Upper lobe of left lung (tissue), 4 donors: ENCODE data around the gene EPHA5.

Experiments
- CTCF ChIP-seq, 6 experiments: fragments of 450-650 bp in 4 of 6; fragments of 200-600 bp in 2 of 6; sonication (generic) in 2 of 6; IDR thresholded peaks; one replicate each; pipeline ENCODE4 v1.5.1; 2016 to 2019; ENCODE audit warnings: antibody characterized with exemption in 6 of 6
- POLR2A ChIP-seq, 4 donors: fragments of 450-650 bp; IDR thresholded peaks; one replicate each; pipeline ENCODE4 v1.5.1; 2016 to 2017; ENCODE audit warnings: antibody characterized with exemption in 4 of 4, mild to moderate bottlenecking in 2 of 4
- POLR2AphosphoS5 ChIP-seq, 2 donors: sonication (generic); formaldehyde crosslinking; IDR thresholded peaks; one replicate each; pipeline ENCODE4 v1.5.1; 2017; ENCODE audit warnings: antibody characterized with exemption in 2 of 2

- no peak for TF ChIP-seq POLR2AphosphoS5 (IDR thresholded peaks at IDR 0.05)
- no peak for TF ChIP-seq CTCF (IDR thresholded peaks at IDR 0.05)
- TF ChIP-seq POLR2A (IDR thresholded peaks at IDR 0.05), result no peak
Measured at GRCh38 chr4:65461781-65462180, 208.5 kb downstream of the EPHA5 start.
